ENCODE results near the gene KCNIP4. TPM values are rescaled to one million over a fixed set of nuclear protein-coding genes. Genes with fewer than 3 reads are reported as not detected.

The KCNIP4 gene
- total RNA-seq, 3 donors from 2014 or later (not counting 1 experiment from before 2014, with no cell fraction given) = not detected

DNA sequence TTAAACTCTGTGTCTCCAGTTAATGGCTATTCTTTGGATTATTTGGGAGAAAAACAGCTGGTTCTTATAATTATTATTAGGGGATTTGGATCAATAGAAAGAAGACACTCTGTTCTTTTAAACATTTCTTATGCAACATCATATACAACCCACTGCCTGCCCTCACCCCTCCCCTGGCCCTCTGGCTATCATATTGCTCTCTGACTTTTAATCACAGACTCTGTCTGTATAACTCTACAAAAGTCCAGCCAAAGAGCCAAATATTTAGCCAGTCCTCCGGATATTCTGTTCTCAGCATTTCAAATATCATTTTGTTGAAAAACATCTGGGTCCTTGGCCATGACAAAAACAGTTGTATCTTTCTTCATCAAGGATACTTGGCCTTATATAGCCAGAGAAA is 1267.3 kb downstream of the KCNIP4 start:
- intact Hi-C loops (cut with micrococcal nuclease) = no loop called here

DNA sequence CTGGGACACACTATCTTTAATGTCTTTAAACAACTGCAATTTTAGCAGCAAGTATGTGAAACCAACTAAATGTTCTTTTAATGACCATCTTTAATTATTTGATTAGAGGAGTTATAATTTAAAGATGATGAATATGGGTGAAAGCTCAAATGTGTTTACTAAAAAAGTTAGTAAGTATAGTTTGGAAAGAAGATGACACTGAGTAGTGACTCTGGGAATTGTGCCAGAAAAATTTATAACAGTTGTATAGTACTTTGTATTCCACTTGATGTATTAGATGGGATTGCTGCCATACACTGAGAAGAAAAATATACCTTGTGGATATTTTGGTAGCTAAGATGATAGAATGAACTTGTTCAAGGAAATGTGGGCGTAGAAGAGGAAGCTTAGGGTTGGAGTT is 1267.8 kb downstream of the KCNIP4 start:
- H3K27me3 Mint-ChIP-seq (ENCODE audit: low read depth in 2 of 2) = peaks cover 14 to 29% of the 10 kb centered on the region in 2 donors
- H3K27ac Mint-ChIP-seq = no peak overlapping the region
- intact Hi-C loops (cut with micrococcal nuclease) = no loop called here
- H3K4me3 Mint-ChIP-seq = no peak overlapping the region
- Histone ChIP-seq H3K36me3 (ENCODE audit: control insufficient read depth, insufficient read depth, low read length) (no peaks in the 10 kb centered on the region), H3K27ac (ENCODE audit: low read length) (no peak overlapping the region), H3K4me1 (ENCODE audit: control insufficient read depth, insufficient read depth, low read length) (no peaks in the 10 kb centered on the region), H3K9me3 (ENCODE audit: control insufficient read depth, insufficient read depth, low read length) (no peaks in the 10 kb centered on the region), H3K27me3 (ENCODE audit: control insufficient read depth, insufficient read depth, low read length) (peaks cover 3% of the 10 kb centered on the region), H3K4me3 (ENCODE audit: low read length) (no peak overlapping the region)
- 82% methylated on average over 1 of the region's 1 CpG for WGBS (ENCODE audit: insufficient coverage)
- H3K9me3 Mint-ChIP-seq = no peaks in the 10 kb centered on the region
- no peak for ATAC-seq
- H3K36me3 Mint-ChIP-seq = no peaks in the 10 kb centered on the region
- DNase-seq = no peak
- H3K4me1 Mint-ChIP-seq = no peaks in the 10 kb centered on the region
- no peak for TF ChIP-seq CTCF (IDR thresholded peaks at IDR 0.05)

More for the DNA sequence above, 1267.3 kb downstream of the KCNIP4 start:
- Mint-ChIP-seq H3K9me3 (no peaks in the 10 kb centered on the region), H3K27ac (no peak overlapping the region), H3K4me1 (no peaks in the 10 kb centered on the region), H3K36me3 (no peaks in the 10 kb centered on the region), H3K27me3 (ENCODE audit: low read depth in 2 of 2) (peaks cover 14 to 23% of the 10 kb centered on the region in 2 donors), H3K4me3 (no peak overlapping the region)
- 91% methylated on average over 1 of the region's 1 CpG for WGBS (ENCODE audit: insufficient coverage)
- ATAC-seq (no peak), DNase-seq (no peak)
- Histone ChIP-seq H3K36me3 (ENCODE audit: control insufficient read depth, insufficient read depth, low read length) (no peaks in the 10 kb centered on the region), H3K4me1 (ENCODE audit: control insufficient read depth, insufficient read depth, low read length) (no peaks in the 10 kb centered on the region), H3K9me3 (ENCODE audit: control insufficient read depth, insufficient read depth, low read length) (no peaks in the 10 kb centered on the region), H3K27ac (ENCODE audit: low read length) (no peak overlapping the region), H3K27me3 (ENCODE audit: control insufficient read depth, insufficient read depth, low read length) (peaks cover 3% of the 10 kb centered on the region), H3K4me3 (ENCODE audit: low read length) (no peak overlapping the region)
- no peak for TF ChIP-seq CTCF (IDR thresholded peaks at IDR 0.05)

DNA sequence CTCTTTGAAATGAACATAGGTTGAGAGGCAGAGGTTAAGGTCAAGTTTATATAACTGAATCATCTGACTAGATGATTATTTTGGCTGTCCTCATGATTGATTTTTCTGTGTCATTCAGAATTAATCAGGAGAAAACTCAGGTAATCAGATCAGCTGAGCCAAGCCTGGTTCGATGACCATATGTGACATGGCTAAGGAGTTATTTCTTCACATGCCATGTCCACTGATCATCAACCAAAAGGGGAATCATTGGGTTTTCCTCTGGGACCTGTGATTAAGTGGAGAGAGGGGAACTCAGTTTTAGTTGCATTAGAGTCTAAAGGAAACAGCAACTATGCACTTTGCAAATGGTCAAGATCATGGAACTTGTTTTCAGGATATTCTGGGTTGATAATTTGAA is 1268.6 kb downstream of the KCNIP4 start:
- H3K36me3 Mint-ChIP-seq = no peaks in the 10 kb centered on the region
- no peak overlapping the region for H3K27ac Mint-ChIP-seq
- intact Hi-C loops (cut with micrococcal nuclease) = no loop called here
- H3K9me3 ChIP-seq (ENCODE audit: control insufficient read depth, insufficient read depth, low read length) = no peaks in the 10 kb centered on the region
- no peak overlapping the region for H3K27ac ChIP-seq (ENCODE audit: low read length)
- H3K4me3 Mint-ChIP-seq = no peak overlapping the region
- no peak for ATAC-seq
- H3K9me3 Mint-ChIP-seq = no peaks in the 10 kb centered on the region
- H3K36me3 ChIP-seq (ENCODE audit: control insufficient read depth, insufficient read depth, low read length) = no peaks in the 10 kb centered on the region
- TF ChIP-seq CTCF (IDR thresholded peaks at IDR 0.05) = no peak
- DNase-seq = no peak
- H3K4me1 Mint-ChIP-seq = no peaks in the 10 kb centered on the region
- no peaks in the 10 kb centered on the region for H3K4me1 ChIP-seq (ENCODE audit: control insufficient read depth, insufficient read depth, low read length)
- H3K4me3 ChIP-seq (ENCODE audit: low read length) = no peak overlapping the region
- peaks cover 14 to 30% of the 10 kb centered on the region in 2 donors for H3K27me3 Mint-ChIP-seq (ENCODE audit: low read depth in 2 of 2)
- H3K27me3 ChIP-seq (ENCODE audit: control insufficient read depth, insufficient read depth, low read length) = peaks cover 3% of the 10 kb centered on the region
- WGBS (ENCODE audit: insufficient coverage) = 100% methylated on average over 1 of the region's 1 CpG
